Panc1 (cell line): Measurements from ENCODE around the gene MAGI1.

Experiments
- CTCF ChIP-seq: fragments of 450-650 bp; IDR thresholded peaks from 2 replicates; pipeline ENCODE4 v1.5.1; 2017; ENCODE audit warnings: mild to moderate bottlenecking
- POLR2AphosphoS5 ChIP-seq: IDR thresholded peaks from 2 replicates; pipeline ENCODE4 v1.6.1; 2012; ENCODE audit warnings: mild to moderate bottlenecking, low read depth, low read length, moderate library complexity
- SIN3A ChIP-seq: IDR thresholded peaks from 2 replicates; pipeline ENCODE4 v1.6.1; 2012; ENCODE audit warnings: low read depth, mild to moderate bottlenecking, low read length, moderate library complexity, borderline replicate concordance; ENCODE audit not compliant: insufficient read depth

- no peak for TF ChIP-seq CTCF
- TF ChIP-seq POLR2AphosphoS5, result no peak
- no peak for TF ChIP-seq SIN3A
Observed at GRCh38 chr3:65939801-65940246, 98.9 kb downstream of the MAGI1 start.
